Adrenal gland (tissue), 5 donors: ENCODE data around the gene TPSD1.

Experiments
- CTCF ChIP-seq, 6 experiments: fragments of 450-650 bp in 4 of 6; fragments of 200-600 bp in 2 of 6; sonication (generic) in 1 of 6; IDR thresholded peaks; 1 replicate in 5 of 6; 2 replicates in 1 of 6; pipeline versions ENCODE4 v1.5.1 to v1.8.0; 2016 to 2021; ENCODE audit warnings: antibody characterized with exemption in 6 of 6, mild to moderate bottlenecking in 2 of 6, moderate library complexity in 1 of 6
- POLR2A ChIP-seq, 2 donors: fragments of 450-650 bp; IDR thresholded peaks; one replicate each; pipeline ENCODE4 v1.6.1; 2017; ENCODE audit warnings: antibody characterized with exemption in 2 of 2, mild to moderate bottlenecking in 2 of 2, moderate library complexity in 1 of 2
- donor health status: DM: no; HTN: no; CAD: no.

- TF ChIP-seq CTCF (IDR thresholded peaks at IDR 0.05) (no peak), POLR2A (IDR thresholded peaks at IDR 0.05) (no peak)
These were observed 38.3 kb upstream of the TPSD1 start for GRCh38 chr16:1217526-1217925.
